ENCODE data around the gene RNMT. TPM values are rescaled to one million over a fixed set of nuclear protein-coding genes. Genes with fewer than 3 reads are reported as not detected.

RNMT gene
- total and polyA plus RNA-seq, 2 of the 4 experiments (the other 2 are of a cell fraction) = 13.3 to 13.6 TPM

GRCh38 chr18:13760047-13760446 lies 33.6 kb downstream of the RNMT start:
- H3K14ac ChIP-seq (replicated peaks; ENCODE audit: low read depth, low read length) = no peak overlapping the region
- H2BK15ac ChIP-seq (ENCODE audit: low read depth, low read length) = no peak overlapping the region
- no peaks in the 10 kb centered on the region for H3K27me3 ChIP-seq (ENCODE audit: control insufficient read depth, insufficient read depth, low read length)
- no peak overlapping the region for H3K4me3 ChIP-seq (ENCODE audit: insufficient read depth, low read depth, low read length)
- intact Hi-C loops (cut with micrococcal nuclease) (no loop called here), in situ Hi-C loops (cut with MboI; ENCODE audit: low sequenced_read_pairs) (no loop called here), dilution Hi-C loops (cut with HindIII; ENCODE audit: low sequenced_read_pairs, unreplicated experiment) (no loop called here)
- H3K27ac ChIP-seq (ENCODE audit: insufficient read depth, low read length) = no peak overlapping the region
- no peak overlapping the region for H2AK9ac ChIP-seq (replicated peaks; ENCODE audit: low read depth, low read length, poor library complexity)
- H4K91ac ChIP-seq (ENCODE audit: insufficient read depth, low read depth, low read length) = no peak overlapping the region
- H3K4ac ChIP-seq (ENCODE audit: low read depth, low read length) = no peak overlapping the region
- ChIA-PET POLR2A (ENCODE audit: unreplicated experiment) (no interaction called here), CTCF (no interaction called here)
- no peaks in the 10 kb centered on the region for H3K79me1 ChIP-seq (ENCODE audit: low read depth in 1 of 2, low read length in 2 of 2)
- TF ChIP-seq RFX5 (IDR thresholded peaks at IDR 0.05; ENCODE audit: low read depth, low read length) = no peak
- TF ChIP-seq MAFK (IDR thresholded peaks at IDR 0.05; ENCODE audit: low read depth, low read length) = no peak
- no peak for TF ChIP-seq FOS (IDR thresholded peaks at IDR 0.05; ENCODE audit: low read depth, low read length)
- no peak for TF ChIP-seq SMC3 (IDR thresholded peaks at IDR 0.05; ENCODE audit: low read depth, low read length)
- TF ChIP-seq POLR2A (IDR thresholded peaks at IDR 0.05; ENCODE audit: low read depth, low read length) = no peak
- no peak for DNase-seq
- H3K9me1 ChIP-seq (ENCODE audit: insufficient read depth, low read length) = no peaks in the 10 kb centered on the region
- H3K4me2 ChIP-seq (ENCODE audit: low read depth, low read length) = no peak overlapping the region
- no peak overlapping the region for H3K9ac ChIP-seq (ENCODE audit: low read depth, low read length)
- no peak overlapping the region for H2BK120ac ChIP-seq (ENCODE audit: low read depth, low read length)
- H4K8ac ChIP-seq (ENCODE audit: low read depth in 2 of 2, low read length in 2 of 2) = no peak overlapping the region
- peaks cover 19% of the 10 kb centered on the region for H3K36me3 ChIP-seq (ENCODE audit: control insufficient read depth, insufficient read depth, low read length)
- no TSS peak for BruUV-seq (replicated peaks)
- H2BK5ac ChIP-seq (ENCODE audit: low read depth, low read length, poor library complexity, severe bottlenecking) = no peak overlapping the region
- H3K23ac ChIP-seq (ENCODE audit: low read depth, low read length) = no peak overlapping the region
- H2AFZ ChIP-seq (replicated peaks; ENCODE audit: low read length, poor library complexity) = no peak overlapping the region
- no peak overlapping the region for H3K56ac ChIP-seq (ENCODE audit: extremely low read depth, insufficient read depth, low read length)
- no peak overlapping the region for H2AK5ac ChIP-seq (ENCODE audit: low read depth, low read length)
- no peak overlapping the region for H2BK20ac ChIP-seq (ENCODE audit: low read depth, low read length)
- H4K5ac ChIP-seq (ENCODE audit: low read depth, low read length) = no peak overlapping the region
- ATAC-seq (ENCODE audit: low read depth) = no peak
- H4K20me1 ChIP-seq (ENCODE audit: insufficient read depth, low read length) = no peaks in the 10 kb centered on the region
- no peaks in the 10 kb centered on the region for H3K9me3 ChIP-seq (ENCODE audit: control insufficient read depth, insufficient read depth, low read length)
- H3K4me1 ChIP-seq (ENCODE audit: control insufficient read depth, insufficient read depth, low read length) = no peaks in the 10 kb centered on the region
- no peak overlapping the region for H3K18ac ChIP-seq (ENCODE audit: low read depth, low read length)
